GM21360 (cell line): ENCODE data around the gene ZSCAN1.

Experiments used
- ATAC-seq: cut with Tn5 transposase; IDR thresholded peaks from one replicate; pipeline ENCODE4 v1.9.1; 2021; ENCODE audit warnings: mild to moderate bottlenecking, moderate library complexity; ENCODE audit not compliant: unreplicated experiment

Gene ZSCAN1

DNA sequence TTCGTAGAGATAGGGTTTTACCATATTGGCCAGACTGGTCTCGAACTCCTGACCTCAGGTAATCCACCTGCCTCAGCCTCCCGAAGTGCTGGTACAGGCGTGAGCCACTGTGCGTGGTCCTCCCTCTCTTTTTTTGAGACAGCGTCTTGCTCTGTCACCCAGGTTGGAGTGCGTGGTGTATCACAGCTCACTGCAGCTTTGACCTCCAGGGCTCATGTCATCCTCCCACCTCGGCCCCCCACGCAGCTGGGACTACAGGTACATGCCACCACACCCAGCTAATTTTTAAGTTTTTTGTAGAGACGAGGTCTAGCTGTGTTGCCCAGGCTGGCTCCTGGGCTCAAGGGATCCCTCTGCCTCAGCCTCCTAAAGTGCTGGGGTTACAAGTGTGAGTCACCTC, 46.0 kb downstream of the ZSCAN1 start:
- ATAC-seq, result no peak

DNA sequence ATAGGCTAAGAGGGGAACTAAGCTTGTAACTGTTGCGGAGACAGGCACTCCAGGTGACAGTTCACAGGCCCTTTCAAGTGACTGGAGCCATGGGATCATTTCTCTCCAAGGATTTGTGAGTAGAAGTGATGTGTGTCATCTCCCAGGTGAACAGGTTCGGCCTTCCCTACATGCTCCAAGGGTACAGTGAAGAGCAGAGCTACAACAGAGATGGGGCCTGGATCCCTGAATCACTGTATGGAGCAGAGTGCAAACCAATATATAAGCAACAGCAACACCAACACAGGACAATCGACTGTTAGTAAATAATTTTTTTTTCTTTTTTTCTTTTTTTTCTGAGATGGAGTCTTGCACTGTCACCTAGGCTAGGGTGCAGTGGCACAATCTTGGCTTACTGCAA, 49.2 kb downstream of the ZSCAN1 start:
- no peak for ATAC-seq

DNA sequence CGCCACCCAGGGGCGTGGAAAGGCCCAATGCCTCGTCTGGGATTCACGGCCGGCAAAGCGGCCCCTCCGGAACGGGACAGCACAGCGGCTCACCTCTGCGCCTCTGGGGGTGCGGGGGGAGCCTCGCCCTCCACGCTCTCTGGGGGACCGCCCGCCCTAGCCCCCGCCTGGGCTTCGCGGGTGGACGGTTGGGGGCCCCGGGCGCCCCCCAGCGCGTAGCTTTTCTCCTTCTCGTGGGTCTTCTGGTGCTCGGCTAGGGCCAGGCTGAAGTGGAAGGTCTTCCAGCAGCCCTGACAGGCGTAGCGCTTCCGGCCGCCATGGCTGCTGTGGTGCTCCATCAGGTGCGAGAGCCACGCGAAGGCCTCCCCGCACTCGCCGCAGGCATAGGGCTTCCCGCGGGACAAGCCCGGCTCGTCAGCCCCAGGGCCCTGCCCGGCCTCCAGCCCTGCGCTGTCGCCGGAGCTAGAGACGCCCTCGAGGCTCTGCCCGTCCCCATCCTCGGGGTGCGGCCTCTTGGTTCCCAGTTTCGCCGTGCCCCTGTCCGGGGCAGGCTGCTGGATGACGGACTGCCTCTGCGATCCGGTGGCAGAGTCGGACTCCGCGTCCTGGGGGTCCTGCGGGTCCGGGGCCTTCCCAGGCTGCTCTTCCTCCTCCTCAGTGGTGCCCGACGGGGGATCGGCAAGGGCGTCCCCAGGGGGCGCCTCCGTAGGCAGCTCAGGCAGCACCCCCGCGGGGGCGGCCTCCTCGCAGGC, 50.9 kb downstream of the ZSCAN1 start:
- ATAC-seq, result no peak

DNA sequence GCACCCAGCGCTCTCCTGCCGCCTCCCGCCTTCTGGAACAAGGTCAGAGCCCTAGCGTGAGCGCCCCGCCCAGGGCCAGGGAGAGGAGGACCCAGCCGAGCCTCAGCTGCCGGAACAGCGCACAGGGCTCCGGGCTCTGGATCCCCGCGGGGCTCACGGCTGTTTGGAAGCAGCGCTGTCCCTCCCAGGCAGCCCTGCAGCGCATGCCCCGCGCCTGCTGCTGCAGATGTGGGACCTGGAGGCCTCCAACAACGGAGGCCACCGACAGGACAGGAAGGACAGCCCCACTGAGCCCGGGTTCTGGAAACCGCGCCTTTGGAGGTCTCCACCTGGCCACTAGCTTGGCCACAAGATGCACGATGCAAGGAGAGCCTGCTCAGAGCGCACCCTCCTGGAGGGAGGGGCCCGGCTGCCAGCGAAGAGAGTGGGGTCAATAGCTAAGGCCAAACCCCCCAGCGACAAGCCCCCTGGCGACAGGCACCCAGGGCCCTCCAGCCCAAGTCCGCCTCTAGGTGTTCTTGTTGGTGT, 51.6 kb downstream of the ZSCAN1 start:
- ATAC-seq, result no peak

DNA sequence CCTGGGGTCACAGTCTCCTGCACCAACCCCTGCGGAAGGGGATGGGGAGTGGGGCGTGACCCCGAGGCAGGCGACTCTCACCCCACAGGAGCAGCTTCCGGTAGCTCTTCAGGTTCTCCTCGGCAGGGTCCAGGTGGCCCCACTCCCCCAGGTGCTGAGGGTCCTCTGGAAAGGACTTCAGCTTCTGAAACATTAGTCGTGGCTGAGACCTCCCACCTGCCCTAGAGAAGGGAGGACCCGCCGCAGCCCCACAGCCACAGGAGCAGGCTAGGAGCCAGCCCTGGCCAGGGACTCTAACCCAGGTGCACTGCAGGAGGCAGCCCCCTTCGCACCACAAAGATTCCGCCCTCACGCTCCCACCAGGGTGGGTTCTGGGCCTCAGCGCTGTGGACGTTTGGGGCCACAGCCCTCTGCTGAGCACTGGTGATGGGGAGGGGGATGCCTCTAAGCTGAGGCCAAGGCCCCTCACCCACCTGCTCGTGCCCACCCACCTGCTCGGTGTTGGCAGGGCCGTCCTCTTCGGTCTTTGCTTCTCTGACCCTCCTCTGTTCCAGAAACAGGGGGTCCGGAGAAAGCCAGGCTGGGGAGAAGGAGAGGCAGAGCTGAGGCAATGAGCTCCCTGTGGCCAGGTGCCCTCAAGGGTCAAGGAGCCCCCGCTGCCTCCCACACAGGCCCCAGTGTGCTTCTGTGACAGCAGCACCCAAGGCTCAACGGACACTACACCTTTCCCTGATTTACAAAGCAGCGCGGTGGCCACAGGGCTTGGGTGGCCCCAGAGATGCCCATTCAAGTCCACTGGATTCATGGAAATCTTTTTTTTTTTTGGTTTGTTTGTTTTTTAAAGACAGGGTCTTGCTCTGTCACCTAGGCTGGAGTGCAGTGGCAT, 53.2 kb downstream of the ZSCAN1 start:
- ATAC-seq, result no peak

DNA sequence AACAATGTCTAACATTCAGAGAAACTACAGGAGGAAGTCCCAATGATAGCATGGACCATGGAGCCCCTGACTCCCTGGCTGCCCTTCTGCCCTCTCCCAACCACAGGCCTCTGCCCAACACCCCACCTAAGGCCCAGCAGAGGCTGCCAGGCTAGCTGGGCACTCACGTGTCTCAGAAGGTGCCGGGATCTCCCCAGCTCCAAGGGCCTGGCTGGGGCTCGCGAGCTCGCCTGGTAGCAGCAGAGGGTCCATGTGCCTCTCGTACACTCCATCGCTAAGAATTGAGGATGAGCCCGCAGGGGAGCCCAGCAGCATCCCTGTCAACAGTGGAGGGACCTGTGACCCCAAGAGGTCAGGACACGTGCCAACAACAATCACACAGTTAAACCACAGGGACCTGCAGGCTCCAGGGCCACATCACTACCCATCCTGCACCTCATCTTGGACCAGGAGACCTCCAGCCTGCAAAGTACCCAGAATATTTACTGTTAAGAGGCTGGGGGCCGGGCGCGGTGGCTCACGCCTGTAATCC, 54.8 kb downstream of the ZSCAN1 start:
- ATAC-seq, result no peak

DNA sequence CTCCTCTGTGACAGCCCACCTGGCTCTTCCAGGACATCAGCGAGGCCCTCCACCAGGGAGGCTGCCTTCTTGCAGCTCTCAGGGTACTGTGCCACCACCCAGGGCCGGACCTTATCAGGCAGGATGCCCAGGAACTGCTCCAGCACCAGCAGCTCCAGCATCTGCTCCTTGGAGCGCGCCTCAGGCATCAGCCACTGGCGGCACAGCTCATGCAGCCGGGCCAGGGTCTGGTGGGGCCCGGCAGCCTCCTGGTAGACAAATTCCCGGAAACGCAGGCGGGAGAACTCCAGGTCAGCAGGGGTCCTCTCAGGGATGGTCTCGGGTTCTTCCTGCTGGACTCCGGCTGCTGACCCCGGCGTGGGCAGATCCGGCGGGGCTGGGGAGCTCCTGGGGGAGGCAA, 56.0 kb downstream of the ZSCAN1 start:
- ATAC-seq, result no peak

DNA sequence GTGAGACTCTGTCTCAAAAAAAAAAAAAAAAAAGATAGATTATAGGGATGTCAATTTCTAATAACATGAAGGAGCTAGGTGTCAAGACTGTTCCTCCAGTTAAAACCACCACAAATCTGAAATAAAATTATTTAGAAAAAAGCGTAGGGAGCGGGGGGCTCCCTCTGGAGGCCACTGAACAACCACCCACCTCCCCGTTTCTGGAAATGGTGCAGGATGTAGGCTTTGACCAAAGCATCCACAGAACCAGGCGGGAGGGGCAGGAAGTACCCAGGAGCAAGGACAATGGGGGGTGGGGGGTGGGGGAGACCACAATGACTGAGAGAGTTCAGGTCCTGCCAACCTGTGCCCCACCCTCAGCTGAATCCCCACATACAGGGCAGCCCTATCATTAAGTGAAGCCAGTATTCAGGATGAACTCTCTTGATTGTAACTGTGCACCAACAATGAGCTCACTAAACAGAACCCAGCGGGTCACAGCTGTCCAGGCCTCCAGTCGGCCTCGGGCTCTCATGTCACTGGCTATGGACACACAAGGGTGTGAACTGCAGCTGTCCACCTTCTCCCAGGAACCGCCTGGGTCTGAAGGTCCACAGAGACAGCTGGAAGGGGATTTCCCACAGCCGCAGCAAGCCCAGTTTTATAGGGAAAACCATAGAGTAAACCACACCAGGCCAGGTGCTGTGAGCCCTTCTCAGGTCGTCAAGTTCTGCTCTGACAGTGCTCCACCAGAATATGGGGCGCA, 57.6 kb downstream of the ZSCAN1 start:
- ATAC-seq, result no peak

DNA sequence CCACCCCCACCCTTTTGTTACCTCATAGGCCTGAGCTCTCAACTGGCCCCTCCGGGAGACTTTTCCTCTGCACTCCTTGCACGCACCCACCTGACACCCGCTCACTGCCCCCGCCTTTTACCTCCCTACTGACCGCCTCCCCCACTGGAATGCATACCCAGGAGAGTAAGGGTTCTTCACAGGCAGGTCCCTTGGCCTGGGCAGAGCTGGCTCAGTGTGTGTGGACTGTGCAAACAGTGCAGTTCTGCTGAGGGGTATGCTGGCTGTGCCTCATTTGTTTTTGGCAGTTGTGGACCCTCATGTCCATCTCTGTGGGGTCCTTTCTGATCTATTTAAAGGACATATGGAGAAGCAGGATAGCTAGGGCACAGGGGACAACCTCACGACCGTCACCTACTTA, 59.2 kb downstream of the ZSCAN1 start:
- no peak for ATAC-seq

DNA sequence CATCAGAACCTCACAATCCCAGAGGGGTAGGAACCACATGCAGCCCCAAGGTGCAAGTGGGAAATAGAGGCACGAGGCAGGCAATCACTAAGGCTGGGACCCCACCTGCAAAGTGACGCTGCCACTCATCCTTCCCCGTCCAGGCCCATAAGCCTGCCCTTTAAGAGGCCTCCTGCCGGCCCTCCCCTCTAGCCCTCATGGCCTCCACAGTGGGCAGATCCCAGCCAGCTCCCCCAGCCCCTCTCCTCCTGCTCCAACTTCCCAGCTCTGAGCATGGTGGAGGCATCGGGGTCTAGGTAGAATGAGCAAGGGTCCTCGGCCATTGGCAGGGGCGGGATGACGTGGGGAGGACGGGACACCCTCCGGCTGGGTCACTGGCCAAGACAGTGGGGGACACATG, 61.5 kb downstream of the ZSCAN1 start:
- no peak for ATAC-seq

DNA sequence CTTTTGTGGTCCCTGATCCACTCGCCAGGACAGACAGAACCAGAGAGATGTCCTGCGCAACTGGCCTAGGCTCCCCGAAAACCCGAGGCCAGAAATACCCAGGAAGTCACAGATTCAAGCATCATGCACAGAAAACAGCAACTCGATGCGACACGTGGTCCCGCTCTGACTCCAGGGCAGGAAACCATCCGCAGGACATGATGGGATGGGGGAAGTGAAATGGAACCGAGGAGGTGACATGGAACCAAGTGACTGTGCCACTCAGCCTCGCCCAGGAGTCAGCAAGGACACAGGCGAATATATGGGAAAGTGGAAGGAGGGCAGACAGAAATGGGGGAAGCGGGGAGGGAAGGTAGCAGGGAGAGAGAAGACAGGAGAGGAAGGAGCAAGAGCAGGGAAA, 63.1 kb downstream of the ZSCAN1 start:
- no peak for ATAC-seq

DNA sequence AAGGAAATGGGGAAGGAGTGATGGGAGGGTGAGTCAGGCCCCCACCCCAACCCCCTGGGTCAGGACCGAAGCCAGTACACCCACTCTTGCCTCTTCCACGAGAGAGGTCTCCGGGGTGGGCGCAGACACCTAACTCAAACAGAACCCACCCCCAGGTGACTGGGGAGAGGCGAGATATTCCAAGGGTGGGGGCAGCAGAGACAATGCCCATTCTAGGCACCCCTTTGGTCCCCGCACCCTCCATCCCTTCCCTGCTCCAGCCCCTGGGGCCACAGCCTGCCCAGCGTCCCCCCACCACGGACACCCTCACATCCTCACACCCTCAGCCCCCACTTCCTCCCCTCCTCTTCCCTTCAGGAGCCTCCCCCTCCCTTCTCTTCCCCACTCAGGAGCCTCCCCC, 63.5 kb downstream of the ZSCAN1 start:
- no peak for ATAC-seq

DNA sequence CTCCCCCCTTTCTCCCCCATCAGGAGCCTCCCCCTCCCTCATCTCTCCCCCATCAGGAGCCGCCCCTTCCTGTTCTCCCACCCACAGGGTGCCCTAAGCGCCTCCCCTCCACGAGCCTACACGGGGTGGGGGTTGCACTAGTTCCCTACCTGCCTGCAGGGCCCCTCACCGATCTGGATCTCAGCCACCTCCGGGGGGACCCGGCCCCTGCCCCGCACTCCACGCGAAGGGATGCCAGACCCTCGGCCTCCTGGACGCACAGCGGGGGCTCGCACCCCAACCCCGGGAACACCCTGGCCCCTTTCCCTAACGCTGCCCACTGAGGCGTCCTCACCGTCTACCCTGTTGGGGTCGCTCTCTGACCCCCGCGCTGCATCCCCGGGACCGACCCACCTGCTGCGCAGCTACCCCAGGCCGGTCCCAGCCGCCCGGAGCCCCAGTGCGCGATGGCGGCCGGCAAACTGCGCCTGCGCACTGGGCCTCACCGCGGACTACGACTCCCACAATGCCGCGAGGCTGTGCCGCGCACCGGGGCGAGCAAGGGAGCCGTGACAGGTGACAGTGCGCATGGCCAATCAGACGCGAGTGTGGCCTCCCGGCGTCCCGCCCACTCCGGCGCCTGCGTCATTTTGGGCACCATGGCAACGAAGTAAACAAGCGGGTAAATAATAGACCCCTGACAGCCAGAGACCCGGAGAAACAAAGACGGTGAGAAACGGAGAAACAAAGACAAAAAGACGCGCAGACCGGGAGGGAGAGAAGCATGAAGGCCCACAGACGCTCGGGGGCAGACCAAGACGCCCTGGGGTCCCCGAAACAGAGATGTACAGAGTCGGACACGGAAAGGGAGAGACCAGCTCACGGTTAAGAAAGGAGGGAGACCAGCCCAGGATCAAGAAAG, 64.2 kb downstream of the ZSCAN1 start, which contains the start of gene ZSCAN18:
Gene ZSCAN18, minus strand, starts transcription at position 451 of the 901 bp plus-strand sequence. CDS start 7,964 bp downstream, outside the sequence.
- peak; percentile 95 for ATAC-seq

DNA sequence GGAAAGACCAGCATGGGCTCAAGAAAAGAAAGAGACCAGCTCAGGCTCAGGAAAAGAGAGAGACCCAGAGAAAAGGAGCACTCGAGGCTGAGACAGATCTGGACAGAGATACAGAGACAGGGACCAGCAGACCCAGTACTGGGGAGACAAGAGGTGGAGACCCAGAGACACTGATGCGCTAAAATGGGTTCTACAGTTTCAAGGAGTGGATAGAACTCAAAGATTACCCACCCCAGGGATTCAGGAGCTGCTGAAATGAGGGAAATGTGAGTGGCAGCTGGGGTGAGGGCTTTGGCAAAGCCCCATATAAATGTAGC, 64.8 kb downstream of the ZSCAN1 start:
- no peak for ATAC-seq
